Measurements from ENCODE around the gene TMBIM1.

The TMBIM1 gene

GRCh38 chr2:218261423-218262236 is 30.7 kb downstream of the TMBIM1 start:
- no peak overlapping the region for H3K4me2 ChIP-seq (ENCODE audit: low read length)

GRCh38 chr2:218260742-218261422 is 31.4 kb downstream of the TMBIM1 start, which contains the start of gene GPBAR1:
GPBAR1 (plus strand) TSS chr2:218261015; CDS start chr2:218262725, 1,710 bp downstream.
- no peaks in the 10 kb centered on the region; the same call in 1 of the 2 replicates for H3F3A ChIP-seq (ENCODE audit: insufficient read depth, low read length)
- H3K9me3 ChIP-seq (ENCODE audit: low read length) = no peaks in the 10 kb centered on the region
- TF ChIP-seq EZH2 (IDR thresholded peaks at IDR 0.05; ENCODE audit: borderline replicate concordance, low read length) (no peak), CTCF (IDR thresholded peaks at IDR 0.05; ENCODE audit: low read length) (no peak)
- H2AFZ ChIP-seq (ENCODE audit: low read length) = no peak within 1 kb of the TSS
- no peak within 1 kb of the TSS for H3K4me2 ChIP-seq (ENCODE audit: low read length)
- peaks cover 20% of the 10 kb centered on the region for H3K36me3 ChIP-seq (ENCODE audit: insufficient read depth, low read length)
- no peaks in the 10 kb centered on the region for H3K27me3 ChIP-seq (ENCODE audit: insufficient read depth, low read length)
- H3K4me1 ChIP-seq (ENCODE audit: insufficient read depth, low read length, severe bottlenecking) = peaks cover 4% of the 10 kb centered on the region
- no peak within 1 kb of the TSS for H3K9ac ChIP-seq (ENCODE audit: low read length)
- no peak within 1 kb of the TSS for H3K27ac ChIP-seq (ENCODE audit: low read depth, low read length, poor library complexity, severe bottlenecking)
- H3K9me2 ChIP-seq (ENCODE audit: low read depth, low read length) = no peaks in the 10 kb centered on the region
- H4K20me1 ChIP-seq (ENCODE audit: insufficient read depth, low read length) = no peaks in the 10 kb centered on the region
- no peak within 1 kb of the TSS for H3K4me3 ChIP-seq (ENCODE audit: low read depth, low read length, poor library complexity, severe bottlenecking)
- no peaks in the 10 kb centered on the region for H3K79me2 ChIP-seq (ENCODE audit: insufficient read depth, low read length)

More at GRCh38 chr2:218261423-218262236, 30.7 kb downstream of the TMBIM1 start:
- Histone ChIP-seq H3K9me2 (ENCODE audit: low read depth, low read length) (no peaks in the 10 kb centered on the region), H3K27me3 (ENCODE audit: insufficient read depth, low read length) (no peaks in the 10 kb centered on the region), H3K9ac (ENCODE audit: low read length) (no peak overlapping the region), H3K79me2 (ENCODE audit: insufficient read depth, low read length) (no peaks in the 10 kb centered on the region), H3F3A (ENCODE audit: insufficient read depth, low read length) (no peaks in the 10 kb centered on the region), H3K36me3 (ENCODE audit: insufficient read depth, low read length) (peaks cover 24% of the 10 kb centered on the region), H3K27ac (ENCODE audit: low read depth, low read length, poor library complexity, severe bottlenecking) (no peak overlapping the region), H3K9me3 (ENCODE audit: low read length) (no peaks in the 10 kb centered on the region), H4K20me1 (ENCODE audit: insufficient read depth, low read length) (no peaks in the 10 kb centered on the region), H2AFZ (ENCODE audit: low read length) (no peak overlapping the region), H3K4me3 (ENCODE audit: low read depth, low read length, poor library complexity, severe bottlenecking) (no peak overlapping the region), H3K4me1 (ENCODE audit: insufficient read depth, low read length, severe bottlenecking) (peaks cover 4% of the 10 kb centered on the region)
- TF ChIP-seq CTCF (IDR thresholded peaks at IDR 0.05; ENCODE audit: low read length) (no peak), EZH2 (IDR thresholded peaks at IDR 0.05; ENCODE audit: borderline replicate concordance, low read length) (no peak)

GRCh38 chr2:218260166-218260565 is 32.1 kb downstream of the TMBIM1 start:
- Histone ChIP-seq H3K27ac (ENCODE audit: low read depth, low read length, poor library complexity, severe bottlenecking) (no peak overlapping the region), H2AFZ (ENCODE audit: low read length) (no peak overlapping the region), H3K27me3 (ENCODE audit: insufficient read depth, low read length) (no peaks in the 10 kb centered on the region), H4K20me1 (ENCODE audit: insufficient read depth, low read length) (no peaks in the 10 kb centered on the region), H3K79me2 (ENCODE audit: insufficient read depth, low read length) (no peaks in the 10 kb centered on the region), H3K4me3 (ENCODE audit: low read depth, low read length, poor library complexity, severe bottlenecking) (no peak overlapping the region), H3K36me3 (ENCODE audit: insufficient read depth, low read length) (peaks cover 20% of the 10 kb centered on the region), H3K9ac (ENCODE audit: low read length) (no peak overlapping the region), H3F3A (ENCODE audit: insufficient read depth, low read length) (peaks cover 5% of the 10 kb centered on the region), H3K9me2 (ENCODE audit: low read depth, low read length) (no peaks in the 10 kb centered on the region), H3K4me1 (ENCODE audit: insufficient read depth, low read length, severe bottlenecking) (peaks cover 4% of the 10 kb centered on the region), H3K9me3 (ENCODE audit: low read length) (no peaks in the 10 kb centered on the region), H3K4me2 (ENCODE audit: low read length) (no peak overlapping the region)
- TF ChIP-seq EZH2 (IDR thresholded peaks at IDR 0.05; ENCODE audit: borderline replicate concordance, low read length) (no peak), CTCF (IDR thresholded peaks at IDR 0.05; ENCODE audit: low read length) (no peak)
